ENCODE data around the gene BCL2L11.

GRCh38 chr2:111167076-111167862 is 46.6 kb downstream of the BCL2L11 start:
- TF ChIP-seq REST (IDR thresholded peaks at IDR 0.05; ENCODE audit: insufficient replicate concordance, low read depth): no peak
- no peak for TF ChIP-seq CTCF (IDR thresholded peaks at IDR 0.05; ENCODE audit: insufficient read depth, low read length)
- no peak for TF ChIP-seq POLR2AphosphoS5 (IDR thresholded peaks at IDR 0.05; ENCODE audit: low read depth)

Data from HL-60 (cell line).